IMR-90 (cell line): ENCODE data around the gene ZNF831. TPM values are rescaled to one million over a fixed set of nuclear protein-coding genes. Genes with fewer than 3 reads are reported as not detected.

ENCODE experiments used
- ATAC-seq: fragments of 200-7000 bp; cut with Tn5 transposase; 2 replicates; pipeline ENCODE4 v1.9.1; 2020; ENCODE audit warnings: low read depth, mild to moderate bottlenecking, moderate library complexity
- BruUV-seq: library from RNA; stranded (reverse); fragments of 400-500 nt; replicated peaks from 2 replicates; lab custom pipeline; 2021; lab: Mats Ljungman, UMichigan
- CTCF ChIA-PET: fragments of 300-600 bp; formaldehyde crosslinking; extraction: SDS; loops from one replicate; lab custom pipeline; 2021; ENCODE audit warnings: antibody characterized with exemption; lab: Yijun Ruan, JAX
- POLR2A ChIA-PET: fragments of 300-600 bp; sonication (Branson Sonifier 250); formaldehyde crosslinking; loops from one replicate; lab custom pipeline; 2022; ENCODE audit warnings: antibody characterized with exemption; ENCODE audit not compliant: unreplicated experiment; lab: Charles Lee
- DNase-seq: peaks from one replicate; pipeline ENCODE4 v3.0.0; 2013
- H2AFZ ChIP-seq: replicated peaks from 2 replicates; pipeline ENCODE3; 2013; ENCODE audit warnings: low read length, mild to moderate bottlenecking; ENCODE audit not compliant: poor library complexity
- H2AK5ac ChIP-seq: 2 replicates; pipeline ENCODE4 v1.6.1; 2013; ENCODE audit warnings: low read depth, low read length, inconsistent platforms
- H2AK9ac ChIP-seq: replicated peaks from 2 replicates; pipeline ENCODE3; 2013; ENCODE audit warnings: mild to moderate bottlenecking, low read depth, low read length, moderate library complexity; ENCODE audit not compliant: poor library complexity
- H2BK120ac ChIP-seq: 2 replicates; pipeline ENCODE4 v1.6.1; 2013; ENCODE audit warnings: low read depth, low read length, inconsistent platforms
- H2BK15ac ChIP-seq: 3 replicates; pipeline ENCODE4 v1.6.1; 2013; ENCODE audit warnings: low read depth, low read length, inconsistent platforms
- H2BK20ac ChIP-seq: 2 replicates; pipeline ENCODE4 v1.6.1; 2013; ENCODE audit warnings: low read depth, mild to moderate bottlenecking, inconsistent platforms, low read length, moderate library complexity
- H2BK5ac ChIP-seq: 2 replicates; pipeline ENCODE4 v1.6.1; 2013; ENCODE audit warnings: mild to moderate bottlenecking, low read depth, low read length, inconsistent platforms; ENCODE audit not compliant: poor library complexity, severe bottlenecking
- H3K14ac ChIP-seq: replicated peaks from 2 replicates; pipeline ENCODE4 v1.6.1; 2013; ENCODE audit warnings: low read depth, low read length, inconsistent platforms
- H3K18ac ChIP-seq: 2 replicates; pipeline ENCODE4 v1.6.1; 2013; ENCODE audit warnings: low read depth, low read length, control low read depth
- H3K23ac ChIP-seq: 2 replicates; pipeline ENCODE4 v1.6.1; 2013; ENCODE audit warnings: low read depth, low read length, inconsistent platforms
- H3K27ac ChIP-seq: 2 replicates; pipeline ENCODE4 v1.5.1; 2013; ENCODE audit warnings: mild to moderate bottlenecking, control low read depth, low read length; ENCODE audit not compliant: insufficient read depth
- H3K27me3 ChIP-seq: 2 replicates; pipeline ENCODE4 v1.6.1; 2013; ENCODE audit warnings: low read length; ENCODE audit not compliant: control insufficient read depth, insufficient read depth
- H3K36me3 ChIP-seq: 2 replicates; pipeline ENCODE4 v1.6.1; 2013; ENCODE audit warnings: low read length, mixed read lengths; ENCODE audit not compliant: control insufficient read depth, insufficient read depth
- H3K4ac ChIP-seq: 2 replicates; pipeline ENCODE4 v1.6.1; 2013; ENCODE audit warnings: low read depth, low read length, inconsistent platforms
- H3K4me1 ChIP-seq: 2 replicates; pipeline ENCODE4 v1.6.1; 2013; ENCODE audit warnings: low read length, mixed read lengths; ENCODE audit not compliant: control insufficient read depth, insufficient read depth
- H3K4me2 ChIP-seq: 2 replicates; pipeline ENCODE4 v1.6.1; 2013; ENCODE audit warnings: low read depth, mild to moderate bottlenecking, control low read depth, low read length, moderate library complexity
- H3K4me3 ChIP-seq: 2 replicates; pipeline ENCODE4 v1.5.1; 2013; ENCODE audit warnings: low read depth, mild to moderate bottlenecking, control low read depth, low read length, moderate library complexity; ENCODE audit not compliant: insufficient read depth
- H3K56ac ChIP-seq: 2 replicates; pipeline ENCODE4 v1.6.1; 2013; ENCODE audit warnings: low read length, inconsistent platforms; ENCODE audit not compliant: insufficient read depth; ENCODE audit errors: extremely low read depth
- H3K79me1 ChIP-seq, 2 experiments: 2 replicates each; pipeline ENCODE4 v1.6.1; 2013; ENCODE audit warnings: low read length in 2 of 2, inconsistent platforms in 1 of 2, low read depth in 1 of 2
- H3K9ac ChIP-seq: 2 replicates; pipeline ENCODE4 v1.6.1; 2013; ENCODE audit warnings: low read depth, low read length, control low read depth
- H3K9me1 ChIP-seq: 2 replicates; pipeline ENCODE4 v1.6.1; 2013; ENCODE audit warnings: low read length, inconsistent platforms; ENCODE audit not compliant: insufficient read depth
- H3K9me3 ChIP-seq: 2 replicates; pipeline ENCODE4 v1.6.1; 2013; ENCODE audit warnings: low read length; ENCODE audit not compliant: control insufficient read depth, insufficient read depth
- H4K20me1 ChIP-seq: 2 replicates; pipeline ENCODE4 v1.6.1; 2013; ENCODE audit warnings: low read length, inconsistent platforms; ENCODE audit not compliant: insufficient read depth
- H4K5ac ChIP-seq: 2 replicates; pipeline ENCODE4 v1.6.1; 2013; ENCODE audit warnings: mild to moderate bottlenecking, low read depth, low read length, control low read depth
- H4K8ac ChIP-seq, 2 experiments: 2 replicates each; pipeline ENCODE4 v1.6.1; 2013; ENCODE audit warnings: low read depth in 2 of 2, low read length in 2 of 2, control low read depth in 1 of 2, inconsistent platforms in 1 of 2
- H4K91ac ChIP-seq: 2 replicates; pipeline ENCODE4 v1.6.1; 2013; ENCODE audit warnings: low read depth, low read length, inconsistent platforms; ENCODE audit not compliant: insufficient read depth
- BHLHE40 ChIP-seq: fragments of 150-350 bp; IDR thresholded peaks from 2 replicates; pipeline ENCODE4 v1.6.1; 2016; ENCODE audit warnings: mild to moderate bottlenecking, low read depth, low read length
- CHD1 ChIP-seq: IDR thresholded peaks from 2 replicates; pipeline ENCODE4 v1.6.1; 2012; ENCODE audit warnings: low read depth, low read length, improper control_type of control experiment
- CTCF ChIP-seq: conservative IDR thresholded peaks from 2 replicates; pipeline ENCODE4 v1.5.1; 2012; ENCODE audit warnings: mild to moderate bottlenecking, low read depth, low read length, improper control_type of control experiment
- MAZ ChIP-seq: IDR thresholded peaks from 2 replicates; pipeline ENCODE4 v1.6.1; 2012; ENCODE audit warnings: low read depth, mild to moderate bottlenecking, low read length, improper control_type of control experiment, moderate library complexity, borderline replicate concordance
- MXI1 ChIP-seq: IDR thresholded peaks from 2 replicates; pipeline ENCODE4 v1.6.1; 2012; ENCODE audit warnings: low read depth, mild to moderate bottlenecking, low read length, moderate library complexity, borderline replicate concordance
- NFE2L2 ChIP-seq: fragments of 150-350 bp; IDR thresholded peaks from 2 replicates; pipeline ENCODE4 v1.6.1; 2016; ENCODE audit warnings: low read depth, mild to moderate bottlenecking, low read length
- SMC3 ChIP-seq: fragments of 150-350 bp; IDR thresholded peaks from 2 replicates; pipeline ENCODE4 v1.6.1; 2016; ENCODE audit warnings: low read depth, mild to moderate bottlenecking, antibody characterized with exemption, low read length, moderate library complexity
- USF2 ChIP-seq: fragments of 150-350 bp; IDR thresholded peaks from 2 replicates; pipeline ENCODE4 v1.6.1; 2017; ENCODE audit warnings: mild to moderate bottlenecking, antibody characterized with exemption, low read length, low read depth
- WGBS, 2 experiments: methylation state at CpG; one replicate each; pipeline versions ENCODE4 v1.1.5 to v1.1.7; 2013; ENCODE audit warnings: missing lambda C conversion rate in 2 of 2; ENCODE audit not compliant: insufficient read length in 1 of 2; ENCODE audit errors: extremely low coverage in 2 of 2; 5-methylcytosine and 5-hydroxymethylcytosine counted together
- dilution Hi-C: fragments of 300-500 bp; cut with HindIII; formaldehyde crosslinking; loops from one replicate; pipeline ENCODE4 v1.14.3; 2018; ENCODE audit warnings: low sequenced_read_pairs; ENCODE audit not compliant: unreplicated experiment
- in situ Hi-C: fragments of 300-500 bp; cut with MboI; formaldehyde crosslinking; loops from 3 replicates; pipeline ENCODE4 v1.14.3; 2019; ENCODE audit warnings: low sequenced_read_pairs, inconsistent platforms, mixed read lengths
- intact Hi-C: fragments of 100-400 bp; cut with micrococcal nuclease; formaldehyde crosslinking; loops from 2 replicates; pipeline ENCODE4 v1.10.0; 2022
- polyA plus RNA-seq, 3 experiments: library from polyadenylated mRNA; depleted of rRNA; stranded (reverse); fragments of >200 nt; gene quantifications; 2 replicates each; pipeline ENCODE4 v1.2.3, GENCODE V29; 2012; ENCODE audit warnings: low replicate concordance in 1 of 3
- total RNA-seq: library from RNA; depleted of rRNA; stranded (reverse); fragments of >200 nt; gene quantifications from 2 replicates; pipeline ENCODE4 v1.2.3, GENCODE V29; 2012

Gene ZNF831
- total and polyA plus RNA-seq, 2 of the 4 experiments (the other 2 are of a cell fraction) = not detected

- Histone ChIP-seq H2AK9ac (no peak overlapping the region), H3K36me3 (no peaks in the 10 kb centered on the region), H3K23ac (no peak overlapping the region), H3K4me3 (no peak overlapping the region), H3K56ac (no peak overlapping the region), H4K5ac (no peak overlapping the region), H3K79me1 (no peaks in the 10 kb centered on the region), H2AK5ac (no peak overlapping the region), H2BK120ac (no peak overlapping the region), H3K9ac (no peak overlapping the region), H4K8ac (no peak overlapping the region), H3K4ac (no peak overlapping the region), H2BK15ac (no peak overlapping the region), H3K9me1 (no peaks in the 10 kb centered on the region), H3K9me3 (no peaks in the 10 kb centered on the region), H2BK20ac (no peak overlapping the region), H4K20me1 (no peaks in the 10 kb centered on the region), H3K14ac (no peak overlapping the region), H3K4me2 (no peak overlapping the region), H3K4me1 (no peaks in the 10 kb centered on the region), H2AFZ (no peak overlapping the region), H3K27me3 (no peaks in the 10 kb centered on the region), H2BK5ac (no peak overlapping the region), H3K27ac (no peak overlapping the region), H3K18ac (no peak overlapping the region), H4K91ac (no peak overlapping the region)
- BruUV-seq = no TSS peak
- dilution Hi-C loops = no loop called here
- TF ChIP-seq NFE2L2 (no peak), BHLHE40 (no peak), CHD1 (no peak), CTCF (no peak), SMC3 (no peak), USF2 (no peak), MAZ (no peak), MXI1 (no peak)
- ChIA-PET POLR2A (no interaction called here), CTCF (no interaction called here)
- in situ Hi-C loops = no loop called here
- no peak for DNase-seq
- intact Hi-C loops = no loop called here
- no CpG with 5 or more reads among the region's 3 CpGs for WGBS, 2 experiments
- ATAC-seq = no peak
These were observed 28.5 kb upstream of the ZNF831 start for GRCh38 chr20:59135093-59135492.
